Stimulated activated CD4-positive, alpha-beta T cell treated with anti-CD3 and anti-CD28 coated beads, Interleukin-12 subunit alpha, Interleukin-12 subunit beta, amount 100 ng/mL, for 24 hours (primary cell): ENCODE measurements around the gene PEAR1.

Experiments used
- DNase-seq, 2 experiments: peaks; one replicate each; pipeline ENCODE4 v3.0.0-alpha.2; 2020; ENCODE audit warnings: low read depth in 2 of 2

The PEAR1 gene

DNA sequence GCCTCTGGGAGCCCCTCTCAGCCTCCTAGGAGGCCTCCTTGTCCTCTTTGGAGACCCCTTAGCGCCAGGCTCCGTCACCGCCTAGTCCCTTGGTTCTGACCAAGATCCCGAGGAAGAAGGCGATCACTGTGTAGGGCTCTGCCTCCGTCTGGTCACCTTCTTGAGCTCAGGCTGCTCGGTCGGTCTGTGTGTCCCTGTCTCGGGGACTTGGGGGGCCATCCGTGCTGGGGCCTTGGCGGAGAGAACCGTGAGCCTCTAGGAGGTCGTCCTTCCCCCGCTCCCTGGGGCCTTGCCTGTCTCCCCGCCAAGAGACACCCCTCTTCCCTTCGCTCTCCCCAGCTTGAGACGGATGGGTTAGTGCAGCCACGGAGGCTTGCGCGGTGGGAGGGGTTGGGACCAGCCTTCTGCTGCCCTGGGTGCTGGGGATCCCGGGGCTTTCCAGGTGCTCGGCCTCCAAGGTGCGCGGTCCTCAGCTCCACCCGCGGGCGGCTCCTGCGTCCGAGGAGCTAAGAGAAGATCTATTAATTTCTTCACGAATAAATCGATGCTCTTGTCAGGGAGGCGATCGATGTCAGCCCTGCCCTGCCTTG, 33.9 kb upstream of the PEAR1 start:
- no peak for DNase-seq

DNA sequence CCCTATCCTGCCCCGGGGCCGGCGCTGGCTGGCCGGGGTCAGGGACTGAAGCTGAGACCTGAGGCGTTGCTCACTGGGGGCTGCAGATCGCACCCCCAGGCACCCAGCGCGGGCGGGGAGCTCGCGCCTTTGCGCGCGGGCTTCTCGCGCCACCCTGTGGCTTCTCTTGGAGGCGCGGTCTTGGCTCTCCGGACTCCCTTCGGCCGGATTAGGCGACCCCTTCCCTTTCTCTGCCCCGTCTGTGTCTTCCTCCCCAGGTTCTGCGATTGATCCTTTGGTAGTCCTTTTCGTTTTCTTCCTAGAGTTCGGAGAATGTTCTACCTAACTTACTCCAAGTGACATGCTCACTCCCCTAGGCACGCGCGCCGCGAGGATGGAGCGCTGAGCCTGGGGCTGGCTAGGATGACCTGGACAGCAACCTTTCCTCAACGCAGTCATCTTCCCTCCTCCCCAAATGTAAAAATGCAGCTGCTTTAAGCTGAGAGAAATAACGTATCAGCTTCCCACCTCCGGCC, 33.3 kb upstream of the PEAR1 start:
- peak in 1 of 2 experiments; percentile 36 for DNase-seq

DNA sequence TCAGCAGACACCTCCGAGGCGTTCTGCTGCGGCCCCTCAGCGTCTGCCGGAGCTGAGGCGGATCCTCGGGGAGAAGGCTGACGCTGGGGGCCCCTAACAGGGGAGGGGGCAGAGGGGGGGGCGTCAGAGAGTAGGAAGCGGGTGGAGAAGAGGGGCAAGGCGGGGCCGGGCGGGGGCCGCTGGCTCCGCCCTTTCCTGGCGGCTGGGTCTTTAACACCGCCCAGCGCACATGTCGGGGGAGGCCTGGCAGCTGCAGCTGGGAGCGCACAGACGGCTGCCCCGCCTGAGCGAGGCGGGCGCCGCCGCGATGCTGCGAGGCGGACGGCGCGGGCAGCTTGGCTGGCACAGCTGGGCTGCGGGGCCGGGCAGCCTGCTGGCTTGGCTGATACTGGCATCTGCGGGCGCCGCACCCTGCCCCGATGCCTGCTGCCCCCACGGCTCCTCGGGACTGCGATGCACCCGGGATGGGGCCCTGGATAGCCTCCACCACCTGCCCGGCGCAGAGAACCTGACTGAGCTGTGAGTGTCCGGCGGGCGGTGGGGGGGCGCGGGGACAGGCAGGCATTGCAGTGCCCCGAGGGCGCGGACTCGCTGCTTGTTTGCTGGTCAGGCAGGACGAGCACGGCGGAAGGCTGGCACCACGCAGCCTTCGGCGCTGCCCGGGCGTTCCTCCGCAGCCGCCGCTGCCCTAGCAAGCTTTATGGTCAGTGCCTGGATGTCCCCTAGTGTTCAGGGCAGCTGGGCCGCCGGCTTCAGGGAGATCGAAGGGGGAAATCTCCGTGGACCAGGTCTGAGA, 32.7 kb upstream of the PEAR1 start, which contains the start of gene NTRK1:
TSS of gene NTRK1 (plus strand) at position 238 of the 796 bp plus-strand sequence. CDS start at position 308, 70 bp downstream.
- peak in 1 of 2 experiments; percentile 33 for DNase-seq

DNA sequence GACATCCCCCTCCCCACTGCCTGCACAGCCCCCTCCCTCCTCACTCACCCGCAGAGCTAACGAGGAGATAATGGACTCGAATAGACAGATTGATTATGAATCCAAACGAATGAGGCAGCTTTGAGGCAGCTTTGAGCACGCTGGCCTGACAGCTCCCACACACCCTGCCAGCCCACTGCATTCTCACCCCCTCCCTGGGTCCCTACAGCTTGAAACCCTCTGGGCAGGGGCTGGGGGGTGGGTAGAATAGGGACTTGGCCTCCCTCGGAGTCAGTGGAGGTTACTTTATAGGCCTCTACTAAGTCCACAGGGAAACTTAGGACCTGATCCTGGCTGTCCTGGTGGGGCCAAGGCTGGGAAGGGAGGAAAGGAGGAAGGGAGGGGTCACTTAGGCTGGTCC, 30.9 kb upstream of the PEAR1 start:
- DNase-seq = no peak

DNA sequence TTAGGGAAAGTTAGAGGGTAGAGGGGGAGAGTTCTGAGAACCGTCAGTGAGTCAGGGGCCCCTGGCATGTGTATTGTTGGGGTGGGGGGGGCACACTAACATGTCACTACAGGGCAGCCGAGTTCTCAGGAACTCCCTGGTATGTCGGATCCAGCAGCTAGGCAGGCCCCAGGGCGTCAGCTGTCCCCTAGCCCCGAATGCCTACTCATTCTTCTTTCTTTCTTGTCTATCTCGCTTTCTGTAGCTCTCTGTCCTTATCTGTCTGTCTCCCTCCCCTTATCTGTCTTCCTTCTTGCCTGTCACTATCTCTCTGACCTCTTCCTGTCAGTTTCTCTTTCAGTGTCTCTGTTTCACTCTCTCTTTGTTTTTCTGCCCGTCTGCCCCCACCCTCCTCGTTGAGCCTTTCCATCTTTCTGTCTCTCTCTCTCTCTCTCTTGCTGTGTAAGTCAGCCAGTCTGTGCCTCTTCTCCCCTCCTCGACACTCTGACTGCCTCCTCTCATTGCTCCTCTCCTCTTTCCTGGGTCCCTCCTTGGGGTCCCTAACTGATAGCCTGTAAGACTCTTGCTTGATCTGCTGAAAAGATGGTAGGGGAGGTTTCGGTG, 30.4 kb upstream of the PEAR1 start:
- DNase-seq = no peak

DNA sequence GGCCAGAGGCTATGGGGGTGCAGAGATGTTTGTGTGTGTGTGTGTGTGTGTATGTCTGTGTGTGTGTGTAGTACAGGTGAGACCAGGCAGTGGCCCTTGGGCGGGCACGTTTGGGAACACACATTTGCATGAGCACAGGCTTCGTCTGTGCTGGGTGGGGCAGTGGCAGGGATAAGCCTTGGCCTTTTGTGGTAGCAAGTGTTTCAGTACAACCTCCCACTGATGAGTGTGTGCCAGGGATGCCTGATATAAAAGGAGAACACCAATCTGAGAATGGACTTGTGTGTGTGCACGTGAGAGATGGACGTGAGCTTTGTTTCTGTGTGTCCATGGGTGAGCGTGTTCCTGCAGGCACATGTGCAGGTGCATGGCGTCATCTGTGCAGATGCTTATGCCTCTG, 29.9 kb upstream of the PEAR1 start:
- DNase-seq = no peak

DNA sequence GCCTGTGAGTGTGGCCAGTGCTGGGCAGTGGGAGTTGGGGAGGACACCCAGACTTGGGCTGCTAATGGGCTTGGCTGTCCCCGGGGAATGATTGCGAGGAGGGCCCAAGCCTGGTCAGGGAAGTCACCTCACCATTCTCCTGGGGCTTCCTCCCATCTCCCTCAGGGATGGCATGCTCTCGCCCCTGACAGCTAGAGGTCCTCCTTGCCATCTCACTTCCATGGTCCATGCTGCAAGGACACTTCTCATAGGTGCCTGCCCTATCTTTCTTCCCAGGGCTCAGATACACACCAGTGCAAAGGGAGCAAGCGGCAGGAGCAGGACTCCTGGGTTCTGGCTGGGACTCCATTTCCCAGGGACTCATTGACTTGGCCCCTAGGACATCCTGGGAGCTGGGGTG, 28.7 kb upstream of the PEAR1 start:
- DNase-seq = no peak

DNA sequence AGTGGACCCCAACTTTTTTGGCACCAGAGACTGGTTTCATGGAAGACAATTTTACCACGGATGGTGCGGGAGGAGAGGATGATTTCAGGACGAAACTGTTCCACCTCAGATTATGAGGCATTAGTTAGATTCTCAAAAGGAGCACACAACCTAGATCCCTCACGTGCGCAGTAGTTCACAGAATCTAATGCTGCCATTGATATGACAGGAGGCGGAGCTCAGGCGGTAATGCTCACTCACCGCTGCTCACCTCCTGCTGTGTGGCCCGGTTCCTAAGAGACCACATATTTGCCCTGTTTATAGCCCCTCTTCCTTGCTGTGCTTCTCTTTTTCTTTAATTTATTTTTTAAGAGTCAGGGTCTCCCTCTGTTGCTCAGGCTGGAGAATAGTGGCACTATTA, 28.3 kb upstream of the PEAR1 start:
- DNase-seq = no peak

DNA sequence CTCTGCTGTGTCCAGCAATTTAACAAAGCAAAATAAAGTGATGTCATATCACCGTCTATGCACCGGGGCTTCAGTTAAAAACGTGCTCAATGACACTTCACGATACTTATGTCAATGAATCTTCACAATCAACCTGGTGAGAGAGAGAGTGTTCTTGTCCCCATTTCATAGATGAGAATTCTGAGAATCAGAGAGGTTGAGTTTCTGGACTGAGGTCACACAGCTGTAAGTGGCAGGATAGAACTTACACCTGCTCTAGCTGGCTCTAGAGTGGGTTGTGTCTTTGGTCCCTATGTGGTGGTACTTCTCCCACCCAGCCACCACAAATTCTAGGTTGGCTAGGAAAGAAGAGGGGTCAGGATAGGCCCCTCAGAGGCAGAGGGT, 27.7 kb upstream of the PEAR1 start:
- DNase-seq = no peak

DNA sequence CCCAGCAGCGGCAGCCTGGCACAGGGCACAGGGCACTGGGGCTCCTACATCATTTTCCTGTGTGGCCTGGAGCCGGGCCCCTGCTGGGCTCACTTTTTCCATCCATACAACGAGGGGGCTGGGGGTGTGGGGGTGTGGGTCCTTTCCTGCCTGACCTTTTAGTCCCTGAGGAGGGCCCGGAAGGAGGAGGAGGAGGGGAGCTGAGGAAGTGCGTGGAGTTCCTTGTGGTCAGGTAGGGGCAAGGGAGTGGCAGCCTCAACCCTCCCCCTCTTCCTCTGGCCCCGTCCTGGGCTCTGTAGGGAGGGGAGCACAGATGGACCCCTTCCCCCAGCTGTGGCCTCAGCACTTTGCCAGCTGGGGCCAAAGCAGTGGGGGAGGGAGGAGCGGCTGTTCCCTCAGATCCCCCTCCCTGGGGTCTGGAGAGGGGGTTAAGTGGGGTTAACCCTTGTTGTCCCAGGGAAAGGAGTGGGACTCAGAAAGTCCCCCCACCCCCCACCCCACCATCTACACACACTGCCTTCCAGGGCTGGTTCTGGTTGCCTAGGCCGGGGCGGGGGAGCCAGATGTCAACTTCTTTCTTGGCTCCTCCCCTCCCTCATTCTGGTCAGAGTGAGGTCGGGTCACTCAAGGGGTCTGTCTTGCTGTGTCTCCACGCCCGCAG, 27.1 kb upstream of the PEAR1 start:
- no peak for DNase-seq

DNA sequence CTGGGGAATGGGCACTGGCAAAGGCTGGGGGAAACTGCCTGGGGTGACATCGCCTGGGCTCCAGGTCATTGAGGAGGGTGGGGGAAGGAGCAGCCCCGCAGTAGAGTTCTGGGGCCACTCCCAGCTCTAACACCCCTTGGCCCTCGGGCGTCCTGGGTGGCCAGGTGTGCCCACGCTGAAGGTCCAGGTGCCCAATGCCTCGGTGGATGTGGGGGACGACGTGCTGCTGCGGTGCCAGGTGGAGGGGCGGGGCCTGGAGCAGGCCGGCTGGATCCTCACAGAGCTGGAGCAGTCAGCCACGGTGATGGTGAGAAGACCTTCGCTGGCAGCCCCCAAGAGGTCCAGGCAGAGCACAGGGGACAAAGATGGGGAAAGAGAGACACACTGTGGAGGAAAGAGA, 25.2 kb upstream of the PEAR1 start:
- no peak for DNase-seq

DNA sequence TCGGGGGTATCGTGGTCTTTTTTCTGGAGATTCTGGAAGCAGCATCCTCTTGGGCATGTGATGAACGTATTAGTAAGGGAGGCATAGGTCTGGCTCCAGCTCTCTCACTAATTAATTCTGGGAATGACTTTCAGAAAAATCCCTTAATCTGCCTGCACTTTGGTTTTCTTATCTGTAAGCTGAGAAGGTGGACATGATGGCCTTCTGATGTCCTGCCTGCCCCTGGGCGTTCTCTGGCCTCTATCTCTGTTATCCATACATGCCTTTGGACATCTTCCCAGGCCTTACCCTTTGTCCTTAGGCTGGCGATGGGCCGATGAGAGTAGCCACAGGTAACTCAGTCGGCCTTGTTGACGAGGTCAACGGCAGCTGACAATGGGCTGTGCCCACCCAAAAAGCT, 24.1 kb upstream of the PEAR1 start:
- no peak for DNase-seq

DNA sequence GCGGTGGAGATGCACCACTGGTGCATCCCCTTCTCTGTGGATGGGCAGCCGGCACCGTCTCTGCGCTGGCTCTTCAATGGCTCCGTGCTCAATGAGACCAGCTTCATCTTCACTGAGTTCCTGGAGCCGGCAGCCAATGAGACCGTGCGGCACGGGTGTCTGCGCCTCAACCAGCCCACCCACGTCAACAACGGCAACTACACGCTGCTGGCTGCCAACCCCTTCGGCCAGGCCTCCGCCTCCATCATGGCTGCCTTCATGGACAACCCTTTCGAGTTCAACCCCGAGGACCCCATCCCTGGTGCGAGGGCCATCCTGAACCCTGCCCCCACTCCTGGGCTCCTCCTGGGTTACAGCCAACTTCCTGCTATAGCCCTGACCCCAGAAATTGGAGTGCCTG, 19.9 kb upstream of the PEAR1 start:
- no peak for DNase-seq

DNA sequence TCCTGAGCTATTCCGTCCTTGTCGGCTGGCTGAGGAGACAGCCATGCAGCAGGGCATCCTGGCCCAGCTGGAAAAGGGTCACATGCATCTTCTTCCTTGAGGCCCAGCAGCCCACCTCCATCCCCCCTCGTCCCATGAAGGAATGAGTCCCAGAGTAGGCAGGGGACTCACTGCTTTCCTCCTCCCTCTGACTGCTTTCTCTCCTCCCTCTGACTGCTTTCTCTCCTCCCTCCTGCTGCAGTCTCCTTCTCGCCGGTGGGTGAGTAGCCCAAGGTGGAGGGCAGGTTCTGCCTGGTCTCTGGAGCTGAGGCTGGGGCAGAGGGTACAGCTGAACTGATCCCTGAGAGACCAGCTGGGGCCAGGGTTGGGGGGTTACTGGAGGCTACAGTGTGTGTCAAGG, 19.4 kb upstream of the PEAR1 start:
- no peak for DNase-seq

DNA sequence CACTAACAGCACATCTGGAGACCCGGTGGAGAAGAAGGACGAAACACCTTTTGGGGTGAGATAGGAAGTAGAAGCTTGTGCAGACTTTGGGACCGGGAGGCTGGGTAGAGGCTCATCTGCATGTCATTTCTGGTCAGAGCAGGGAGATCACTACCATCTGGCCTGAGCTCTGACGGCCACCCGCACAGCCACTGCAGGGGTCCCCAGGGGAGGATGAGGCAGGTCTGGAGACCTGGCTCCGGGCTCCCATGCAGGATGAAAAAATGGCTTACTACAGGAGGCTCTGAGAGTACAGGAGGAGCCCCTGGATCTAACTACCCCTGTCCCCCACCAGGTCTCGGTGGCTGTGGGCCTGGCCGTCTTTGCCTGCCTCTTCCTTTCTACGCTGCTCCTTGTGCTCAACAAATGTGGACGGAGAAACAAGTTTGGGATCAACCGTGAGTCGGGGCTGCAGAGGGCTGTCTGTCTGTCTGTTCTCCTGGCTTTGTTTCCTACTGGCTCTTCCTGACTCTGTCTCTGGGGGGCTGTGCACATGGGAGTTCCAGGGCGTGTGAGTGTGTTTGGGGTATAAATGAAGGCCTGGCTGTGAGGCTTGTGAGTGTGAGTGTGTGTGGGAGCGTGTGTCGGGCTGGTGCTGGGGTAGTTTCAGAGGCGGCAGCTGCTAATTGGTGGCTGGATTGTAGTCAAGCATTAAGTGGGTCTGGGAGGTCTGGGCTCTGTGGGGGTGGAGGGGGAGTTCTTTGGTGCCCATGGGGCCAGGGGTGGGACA, 18.8 kb upstream of the PEAR1 start:
- no peak for DNase-seq

DNA sequence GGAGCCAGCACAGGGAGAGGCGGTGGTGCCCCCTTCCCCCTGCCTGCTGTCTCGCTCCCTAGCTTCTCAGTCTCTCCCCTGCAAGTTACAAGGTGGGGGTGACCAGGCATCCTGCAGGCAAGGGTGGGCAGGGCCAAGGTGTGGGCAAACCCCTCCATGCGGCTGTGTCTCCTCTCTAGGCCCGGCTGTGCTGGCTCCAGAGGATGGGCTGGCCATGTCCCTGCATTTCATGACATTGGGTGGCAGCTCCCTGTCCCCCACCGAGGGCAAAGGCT, 18.2 kb upstream of the PEAR1 start:
- DNase-seq = no peak

DNA sequence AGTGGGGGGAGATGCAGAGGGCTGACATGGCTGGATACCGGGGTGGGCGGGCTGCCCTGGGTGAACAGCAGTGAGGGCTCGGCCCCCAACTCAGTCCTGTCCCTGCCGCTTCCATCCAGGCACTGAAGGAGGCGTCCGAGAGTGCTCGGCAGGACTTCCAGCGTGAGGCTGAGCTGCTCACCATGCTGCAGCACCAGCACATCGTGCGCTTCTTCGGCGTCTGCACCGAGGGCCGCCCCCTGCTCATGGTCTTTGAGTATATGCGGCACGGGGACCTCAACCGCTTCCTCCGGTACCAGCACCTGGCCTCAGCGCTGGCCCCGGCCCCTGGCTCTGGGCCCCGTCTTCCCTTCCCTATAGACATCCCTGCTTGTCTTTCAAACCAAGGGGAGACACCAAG, 17.2 kb upstream of the PEAR1 start:
- no peak for DNase-seq

DNA sequence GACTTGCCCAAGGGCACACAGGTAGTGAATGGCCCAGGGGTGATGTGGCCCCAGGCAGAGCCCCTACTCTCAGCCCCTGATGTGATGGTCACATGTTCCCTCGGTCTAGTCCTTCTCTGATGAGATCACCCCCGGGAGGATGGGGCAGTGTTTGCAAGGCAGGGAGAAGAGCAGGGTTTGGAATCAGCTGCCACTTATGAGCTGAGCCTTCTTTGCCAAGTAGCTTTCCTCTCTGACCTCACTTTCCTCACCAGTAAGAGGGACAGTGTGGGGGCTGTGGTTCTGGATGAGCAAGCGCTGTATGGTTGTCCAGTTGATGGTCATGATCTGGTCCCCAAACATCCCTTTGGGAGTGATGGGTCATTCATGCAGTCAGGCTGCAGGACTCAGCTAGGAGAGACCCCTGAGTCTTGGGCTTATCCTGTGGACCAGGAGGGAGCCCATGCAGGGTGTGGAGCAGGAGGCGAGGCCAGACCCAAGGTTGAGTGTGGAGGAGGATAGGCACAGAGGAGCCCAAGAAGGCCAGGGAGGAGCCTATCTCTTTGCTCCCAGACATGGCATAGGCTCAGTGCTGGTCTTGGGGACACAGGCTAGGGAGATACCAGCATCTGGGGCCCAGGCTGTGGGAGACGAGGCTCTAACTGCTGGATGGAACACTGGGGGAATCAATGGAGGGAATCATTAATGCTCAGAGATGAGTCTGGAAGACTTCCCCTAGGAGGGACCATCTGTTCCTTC, 15.9 kb upstream of the PEAR1 start:
- no peak for DNase-seq

DNA sequence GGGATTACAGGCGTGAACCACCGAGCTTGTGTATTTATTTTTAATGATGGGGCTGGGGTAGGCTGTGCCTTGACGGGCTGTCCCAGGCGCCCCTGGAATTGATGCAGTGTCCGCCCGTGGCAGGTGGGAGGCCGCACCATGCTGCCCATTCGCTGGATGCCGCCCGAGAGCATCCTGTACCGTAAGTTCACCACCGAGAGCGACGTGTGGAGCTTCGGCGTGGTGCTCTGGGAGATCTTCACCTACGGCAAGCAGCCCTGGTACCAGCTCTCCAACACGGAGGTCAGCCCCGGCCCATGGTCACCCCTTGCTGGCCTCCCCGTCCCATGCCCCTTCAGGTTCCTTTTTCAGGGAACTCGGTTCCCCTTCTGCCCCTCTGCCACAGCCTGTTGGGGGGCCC, 13.6 kb upstream of the PEAR1 start:
- no peak for DNase-seq

DNA sequence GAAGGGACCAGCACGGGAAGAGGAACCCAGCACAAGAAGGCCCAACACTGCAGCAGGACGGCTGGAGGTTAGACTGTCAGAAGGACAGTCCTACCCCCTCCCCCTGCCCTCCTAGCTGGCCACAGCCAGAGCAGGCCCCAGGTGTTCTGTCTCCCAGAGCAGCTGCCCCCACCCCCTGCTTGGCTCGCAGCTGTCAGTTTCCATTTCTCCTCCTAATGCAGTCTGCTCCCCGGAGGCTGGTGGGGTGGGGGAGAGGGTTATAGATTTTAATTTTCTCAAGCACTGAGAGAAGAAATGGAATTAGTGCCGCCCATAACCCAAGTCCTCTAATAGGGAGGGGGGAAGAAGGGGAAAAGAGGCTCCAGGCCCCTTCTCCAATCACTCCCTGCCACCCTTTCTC, 13.0 kb upstream of the PEAR1 start:
- DNase-seq = no peak

DNA sequence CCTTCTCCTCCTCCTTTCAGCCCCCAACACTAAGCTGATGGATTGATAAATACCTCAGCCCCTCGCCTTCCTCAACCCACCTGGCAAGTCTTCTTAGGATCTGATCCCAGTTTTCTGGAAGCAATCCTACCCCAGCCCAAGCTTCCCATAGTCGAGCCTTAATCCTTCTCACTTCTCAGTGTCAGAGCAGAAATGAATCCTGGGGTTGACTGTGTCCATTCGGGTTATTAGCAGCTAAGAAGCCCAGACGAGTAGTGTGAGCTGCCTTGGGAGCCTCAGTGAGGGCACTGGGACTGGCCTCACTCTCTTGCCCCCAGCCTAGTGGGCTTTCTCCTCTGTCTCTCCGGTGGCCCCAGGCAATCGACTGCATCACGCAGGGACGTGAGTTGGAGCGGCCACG, 12.4 kb upstream of the PEAR1 start:
- DNase-seq = no peak
